Left cardiac atrium (tissue), 4 donors: Measurements from ENCODE around the gene SCRN2. TPM values are rescaled to one million over a fixed set of nuclear protein-coding genes. Genes with fewer than 3 reads are reported as not detected.

Source experiments
- ATAC-seq, 2 donors: fragments of 200-7000 bp; cut with Tn5 transposase; one replicate each; pipeline ENCODE4 v1.9.1; 2020; ENCODE audit warnings: mild to moderate bottlenecking in 2 of 2, moderate library complexity in 2 of 2
- DNase-seq: peaks from one replicate; pipeline ENCODE4 v3.0.0-alpha.2; 2020
- intact Hi-C, 2 donors: fragments of 100-400 bp; cut with DNase I; formaldehyde crosslinking; loops; one replicate each; pipeline versions ENCODE4 v1.14.1 to v1.15.1; 2022 to 2023
- total RNA-seq, 2 donors: library from RNA; stranded (reverse); fragmentation: NEBNext Ultra II Directional; extraction: Animal tissue kit (Norgen Biotek cat#: 25700); gene quantifications; one replicate each; pipeline ENCODE4 v1.2.1, GENCODE V29; 2021
- donor health status: DM: no; HTN: yes; CAD: no.
- donor health status: DM: no; HTN: yes; CAD: no; lungs with severe emphysema.
- donor health status: DM: yes; HTN: yes; CAD: no.
- donor health status: Dilated cardiomyopathy.

The SCRN2 gene
- total RNA-seq, 2 donors from 2014 or later = 32.2 to 33.6 TPM

GRCh38 chr17:47831934-47832327 is 9.1 kb downstream of the SCRN2 start:
- ATAC-seq (peak; percentile 1 to 17), DNase-seq (no peak)
- intact Hi-C loops = no loop called here

GRCh38 chr17:47831003-47831933 is 9.8 kb downstream of the SCRN2 start, which contains the start of the genes LRRC46 and MRPL10:
Gene LRRC46 (plus strand): TSS chr17:47831670. CDS start chr17:47831990, 320 bp downstream.
Gene MRPL10 (minus strand): TSS chr17:47831541. CDS start chr17:47831511, 30 bp downstream.
- DNase-seq = peak; percentile 95
- peak; percentile 96 for ATAC-seq
- intact Hi-C loops = no loop called here

- DNase-seq (no peak), ATAC-seq (no peak)
- intact Hi-C loops = no loop called here
Measured at GRCh38 chr17:47830396-47831002, 10.6 kb downstream of the SCRN2 start.

GRCh38 chr17:47829870-47830269 is 11.2 kb downstream of the SCRN2 start:
- intact Hi-C loops = no loop called here
- DNase-seq = no peak
- no peak for ATAC-seq

- ATAC-seq = no peak
- intact Hi-C loops = no loop called here
- no peak for DNase-seq
Measured at GRCh38 chr17:47823519-47823918, 17.6 kb downstream of the SCRN2 start.

- ATAC-seq (no peak), DNase-seq (no peak)
- intact Hi-C loops = no loop called here
Measured at GRCh38 chr17:47822785-47823184, 18.3 kb downstream of the SCRN2 start.

- intact Hi-C loops = no loop called here
- peak; percentile 92 to 96 for ATAC-seq
- peak; percentile 81 for DNase-seq
Measured at GRCh38 chr17:47821424-47822391, 19.4 kb downstream of the SCRN2 start, which contains the start of gene OSBPL7. Gene OSBPL7 (minus strand): TSS chr17:47821794. CDS start chr17:47820278, 1,516 bp downstream.

GRCh38 chr17:47821031-47821423 is 20.0 kb downstream of the SCRN2 start:
- intact Hi-C loops = no loop called here
- ATAC-seq = no peak
- no peak for DNase-seq

- ATAC-seq (peak in 1 of 2 donors; percentile 4), DNase-seq (no peak)
- intact Hi-C loops = no loop called here
Measured at GRCh38 chr17:47820033-47820789, 20.9 kb downstream of the SCRN2 start.

GRCh38 chr17:47819475-47819874 is 21.6 kb downstream of the SCRN2 start:
- intact Hi-C loops = no loop called here
- ATAC-seq = no peak
- DNase-seq = no peak

- DNase-seq = no peak
- intact Hi-C loops = no loop called here
- ATAC-seq = no peak
Measured at GRCh38 chr17:47818002-47818695, 22.9 kb downstream of the SCRN2 start.

- intact Hi-C loops = no loop called here
- ATAC-seq (no peak), DNase-seq (no peak)
Measured at GRCh38 chr17:47816947-47817346, 24.1 kb downstream of the SCRN2 start.

- ATAC-seq (no peak), DNase-seq (no peak)
Measured at GRCh38 chr17:47816111-47816735, 24.9 kb downstream of the SCRN2 start.

GRCh38 chr17:47815106-47815918 is 25.8 kb downstream of the SCRN2 start:
- ATAC-seq = no peak
- intact Hi-C loops = no loop called here

More at GRCh38 chr17:47816111-47816735, 24.9 kb downstream of the SCRN2 start:
- intact Hi-C loops = no loop called here

GRCh38 chr17:47813512-47814031 is 27.5 kb downstream of the SCRN2 start:
- DNase-seq = no peak
- ATAC-seq = no peak
- intact Hi-C loops = no loop called here

More at GRCh38 chr17:47815106-47815918, 25.8 kb downstream of the SCRN2 start:
- DNase-seq = no peak

- intact Hi-C loops = no loop called here
- no peak for DNase-seq
Measured at GRCh38 chr17:47813077-47813476, 28.0 kb downstream of the SCRN2 start.

More at GRCh38 chr17:47813077-47813476, 28.0 kb downstream of the SCRN2 start:
- no peak for ATAC-seq
